Measurements from ENCODE around the gene CACNA2D1.

The CACNA2D1 gene

DNA sequence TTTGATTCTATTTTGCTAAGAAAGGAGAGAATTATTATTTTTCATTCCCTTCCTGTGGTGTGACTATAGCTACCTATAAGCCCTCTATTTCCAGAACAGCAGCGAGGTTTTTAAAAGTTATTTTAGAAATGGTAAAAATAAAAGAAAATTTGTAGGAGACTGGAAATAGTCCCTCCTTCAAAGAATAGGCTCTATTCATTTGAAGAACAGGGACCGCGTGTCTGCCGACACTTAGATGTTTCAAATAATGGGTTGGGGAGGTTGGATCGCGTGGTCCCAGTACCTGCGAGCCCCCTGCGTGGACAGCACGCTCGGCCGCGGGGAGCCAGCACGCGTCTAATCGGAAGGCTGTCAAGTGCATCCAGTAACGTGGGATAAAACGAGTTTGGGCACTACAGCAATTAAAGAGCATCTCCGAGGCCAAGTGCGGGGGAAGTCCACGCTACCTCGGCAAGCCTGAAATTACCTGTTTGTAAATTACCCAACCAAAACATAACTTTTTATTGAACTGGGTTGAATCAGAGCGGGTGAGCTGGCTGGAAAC is 1.0 kb downstream of the CACNA2D1 start:
- TF ChIP-seq CTCF (IDR thresholded peaks at IDR 0.05; ENCODE audit: insufficient read depth, low read length, poor library complexity, severe bottlenecking): no peak
- H3K4me3 ChIP-seq (replicated peaks; ENCODE audit: low read depth, low read length): no peak overlapping the region
- peak; percentile 6 for DNase-seq (ENCODE audit: extremely low read depth, insufficient read length)
- no peaks in the 10 kb centered on the region for H3K36me3 ChIP-seq (ENCODE audit: control insufficient read depth, insufficient read depth, low read length)
- no peaks in the 10 kb centered on the region; the same call in 1 of the 2 replicates for H3K27me3 ChIP-seq (replicated peaks; ENCODE audit: control insufficient read depth, insufficient read depth, low read length)

DNA sequence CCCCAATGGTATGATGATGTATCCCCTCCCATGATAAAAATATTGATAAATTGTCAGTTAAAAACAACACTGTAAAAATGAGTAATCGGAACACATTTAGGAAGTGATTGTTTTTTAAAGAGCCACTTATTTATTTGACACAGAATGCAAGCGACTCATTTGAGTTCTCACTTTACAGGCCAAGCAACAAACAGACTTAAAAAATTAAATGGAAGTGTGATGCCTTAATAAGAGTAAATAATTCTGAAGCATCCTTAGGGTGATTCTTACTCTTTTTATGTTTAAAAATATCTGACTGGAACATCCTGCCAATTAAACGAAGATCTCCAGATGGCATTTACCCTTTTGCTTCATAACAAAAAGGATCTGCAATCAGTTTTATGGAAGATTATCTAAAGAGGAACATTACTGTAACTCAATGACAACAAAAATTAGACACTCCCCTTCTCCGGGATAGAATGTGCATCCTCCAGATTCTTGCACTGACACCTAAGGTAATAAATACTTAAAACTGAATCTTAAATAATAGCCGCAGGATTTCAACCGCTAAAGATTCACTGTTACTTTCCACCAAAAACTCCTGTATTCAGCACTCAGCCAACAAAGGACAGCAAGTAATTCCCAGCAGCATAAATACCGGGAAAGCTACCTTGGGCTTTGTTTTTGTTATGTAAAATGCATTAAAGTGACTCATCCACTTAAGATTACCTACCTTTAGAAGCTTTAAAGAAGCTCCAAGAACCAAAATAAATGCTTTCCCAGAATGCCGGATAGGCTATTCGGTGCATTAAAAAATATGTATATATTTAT is 1.7 kb downstream of the CACNA2D1 start:
- DNase-seq (ENCODE audit: extremely low read depth, insufficient read length): no peak
- H3K27me3 ChIP-seq (replicated peaks; ENCODE audit: control insufficient read depth, insufficient read depth, low read length): no peaks in the 10 kb centered on the region; the same call in 1 of the 2 replicates
- H3K36me3 ChIP-seq (ENCODE audit: control insufficient read depth, insufficient read depth, low read length): no peaks in the 10 kb centered on the region
- no peak overlapping the region for H3K4me3 ChIP-seq (replicated peaks; ENCODE audit: low read depth, low read length)
- TF ChIP-seq CTCF (IDR thresholded peaks at IDR 0.05; ENCODE audit: insufficient read depth, low read length, poor library complexity, severe bottlenecking): no peak

DNA sequence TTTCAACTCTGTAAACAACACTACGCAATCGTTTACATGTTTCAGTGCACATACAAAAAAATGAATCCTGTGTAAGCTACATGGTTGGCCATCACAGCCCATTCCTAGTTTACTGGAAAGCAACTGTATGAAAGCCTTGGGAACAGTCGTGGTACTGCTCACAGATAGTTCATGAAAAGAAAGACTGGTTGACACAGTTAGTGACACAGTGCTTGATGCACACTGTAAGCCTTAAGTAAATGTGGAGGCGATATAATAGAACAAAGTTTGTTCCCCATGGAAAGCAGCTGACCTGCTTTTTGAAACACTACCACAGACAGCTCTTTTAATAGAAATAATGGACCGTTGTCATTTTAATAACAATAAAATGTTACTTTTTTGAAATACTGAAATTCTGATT is 5.1 kb downstream of the CACNA2D1 start:
- Histone ChIP-seq H3K27me3 (replicated peaks; ENCODE audit: control insufficient read depth, insufficient read depth, low read length) (no peaks in the 10 kb centered on the region), H3K36me3 (ENCODE audit: control insufficient read depth, insufficient read depth, low read length) (no peaks in the 10 kb centered on the region), H3K4me3 (replicated peaks; ENCODE audit: low read depth, low read length) (no peak overlapping the region)
- TF ChIP-seq CTCF (IDR thresholded peaks at IDR 0.05; ENCODE audit: insufficient read depth, low read length, poor library complexity, severe bottlenecking): no peak
- DNase-seq (ENCODE audit: extremely low read depth, insufficient read length): no peak

DNA sequence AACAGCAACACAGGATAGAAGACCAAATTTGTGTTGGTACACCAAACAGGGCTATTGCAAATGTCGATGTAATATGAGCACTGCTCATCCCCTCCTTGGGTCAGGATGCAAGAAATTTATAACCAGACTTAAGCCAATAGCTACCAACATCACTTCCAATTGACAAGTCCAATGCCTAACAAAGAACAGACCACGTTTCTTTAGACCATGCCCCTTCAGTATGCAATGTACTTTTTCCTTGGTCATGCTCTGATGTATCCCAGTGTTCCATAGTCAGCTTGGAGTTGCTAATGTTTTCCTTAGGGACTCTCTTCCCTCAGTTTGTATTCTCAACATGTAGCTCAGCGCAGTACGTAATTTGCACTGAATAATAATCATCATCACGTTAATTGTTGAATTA is 7.8 kb downstream of the CACNA2D1 start:
- no peaks in the 10 kb centered on the region for H3K27me3 ChIP-seq (replicated peaks; ENCODE audit: control insufficient read depth, insufficient read depth, low read length)
- DNase-seq (ENCODE audit: extremely low read depth, insufficient read length): no peak
- TF ChIP-seq CTCF (IDR thresholded peaks at IDR 0.05; ENCODE audit: insufficient read depth, low read length, poor library complexity, severe bottlenecking): no peak

DNA sequence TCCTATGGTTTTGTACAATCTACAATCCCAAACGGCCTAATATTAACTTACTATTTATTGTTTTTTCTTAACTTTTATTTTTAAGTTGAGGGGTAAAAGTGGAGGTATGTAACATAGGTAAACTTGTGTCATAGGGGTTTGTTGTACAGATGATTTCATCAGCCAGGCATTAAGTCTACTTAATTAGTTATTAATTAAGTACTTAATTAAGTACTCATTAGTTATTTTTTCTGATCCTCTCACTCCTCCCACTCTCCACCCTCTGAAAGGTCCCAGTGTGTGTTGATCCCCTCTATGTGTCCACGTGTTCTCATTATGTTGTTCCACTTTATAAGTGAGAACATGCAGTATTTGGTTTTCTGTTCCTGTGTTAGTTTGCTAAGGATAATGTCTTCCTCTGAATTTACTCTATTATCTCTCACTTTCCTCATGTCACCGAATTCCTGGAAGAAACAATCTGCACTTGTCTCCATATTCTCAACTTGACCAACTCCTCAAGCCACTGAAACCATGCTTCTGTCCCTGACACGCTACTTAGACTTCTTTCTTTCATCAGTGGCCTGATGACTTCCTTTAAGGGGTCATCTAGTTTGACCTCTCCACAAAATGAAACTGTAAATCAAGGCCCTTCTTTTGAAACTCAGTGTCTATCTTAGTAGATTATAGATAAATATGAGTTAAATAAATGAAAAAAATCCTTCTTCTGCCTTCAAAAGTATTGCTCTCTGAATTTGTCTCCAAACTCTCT is 9.1 kb downstream of the CACNA2D1 start:
- no peak overlapping the region for H3K4me3 ChIP-seq (replicated peaks; ENCODE audit: low read depth, low read length)
- no peak for DNase-seq (ENCODE audit: extremely low read depth, insufficient read length)
- TF ChIP-seq CTCF (IDR thresholded peaks at IDR 0.05; ENCODE audit: insufficient read depth, low read length, poor library complexity, severe bottlenecking): no peak
- H3K36me3 ChIP-seq (ENCODE audit: control insufficient read depth, insufficient read depth, low read length): no peaks in the 10 kb centered on the region
- H3K27me3 ChIP-seq (replicated peaks; ENCODE audit: control insufficient read depth, insufficient read depth, low read length): no peaks in the 10 kb centered on the region

More for the DNA sequence above, 7.8 kb downstream of the CACNA2D1 start:
- Histone ChIP-seq H3K36me3 (ENCODE audit: control insufficient read depth, insufficient read depth, low read length) (no peaks in the 10 kb centered on the region), H3K4me3 (replicated peaks; ENCODE audit: low read depth, low read length) (no peak overlapping the region)

Data from GM06990 (cell line).